Type B pancreatic cell (in vitro differentiated cells): ENCODE data around the gene LINC00237. TPM values are rescaled to one million over a fixed set of nuclear protein-coding genes. Genes with fewer than 3 reads are reported as not detected.

Experiments
- DNase-seq: peaks from one replicate; pipeline ENCODE4 v3.0.0; 2021; ENCODE audit warnings: mixed read lengths; ENCODE audit not compliant: unreplicated experiment; ENCODE audit errors: extremely low spot score
- H3K27ac Mint-ChIP-seq: 2 replicates; pipeline ENCODE4 v1.8.0; 2021; ENCODE audit warnings: mild to moderate bottlenecking, mixed read lengths
- H3K27me3 Mint-ChIP-seq: 2 replicates; pipeline ENCODE4 v1.8.0; 2021; ENCODE audit warnings: mixed read lengths
- H3K36me3 Mint-ChIP-seq: 2 replicates; pipeline ENCODE4 v1.8.0; 2021; ENCODE audit warnings: mixed read lengths
- H3K4me1 Mint-ChIP-seq: one replicate; pipeline ENCODE4 v1.8.0; 2021; ENCODE audit warnings: mixed read lengths; ENCODE audit not compliant: unreplicated experiment
- H3K4me3 Mint-ChIP-seq: 2 replicates; pipeline ENCODE4 v1.8.0; 2021; ENCODE audit warnings: mild to moderate bottlenecking, mixed read lengths
- H3K9me3 Mint-ChIP-seq: 2 replicates; pipeline ENCODE4 v1.8.0; 2021; ENCODE audit warnings: mixed read lengths
- CTCF ChIP-seq: fragments of 200-600 bp; sonication (generic); conservative IDR thresholded peaks from 2 replicates; pipeline ENCODE4 v1.5.0; 2021; ENCODE audit warnings: antibody characterized with exemption, mild to moderate bottlenecking
- long read RNA-seq: library from polyadenylated mRNA; unstranded; transcript quantifications from one replicate; pipeline ENCODE4 v2.0.0, GENCODE V29; 2020
- total RNA-seq: library from RNA; stranded (reverse); gene quantifications from 2 replicates; pipeline ENCODE4 v1.2.1, GENCODE V29; 2021; ENCODE audit warnings: low replicate concordance

LINC00237 gene
- not detected in 2 replicates for total RNA-seq
- long read RNA-seq: 0 reads

GRCh38 chr20:21106171-21107017 lies at the start of gene LINC00237:
TSS of gene LINC00237 (minus strand) at chr20:21106358.
- no peaks in the 10 kb centered on the region for H3K9me3 Mint-ChIP-seq
- H3K27ac Mint-ChIP-seq: no peak within 1 kb of the TSS
- no peaks in the 10 kb centered on the region for H3K36me3 Mint-ChIP-seq
- no peak for DNase-seq
- H3K27me3 Mint-ChIP-seq: peaks cover 99% of the 10 kb centered on the region
- H3K4me3 Mint-ChIP-seq: peak within 1 kb of the TSS; percentile 65
- peaks cover 6% of the 10 kb centered on the region for H3K4me1 Mint-ChIP-seq
- TF ChIP-seq CTCF: no peak

- no peak for DNase-seq
- H3K27me3 Mint-ChIP-seq: no peaks in the 10 kb centered on the region
- H3K36me3 Mint-ChIP-seq: no peaks in the 10 kb centered on the region
- no peaks in the 10 kb centered on the region for H3K9me3 Mint-ChIP-seq
- H3K27ac Mint-ChIP-seq: no peak overlapping the region
- no peak overlapping the region for H3K4me3 Mint-ChIP-seq
- no peak for TF ChIP-seq CTCF
- no peaks in the 10 kb centered on the region for H3K4me1 Mint-ChIP-seq
These were observed 49.1 kb upstream of the LINC00237 start for GRCh38 chr20:21155268-21155667.

GRCh38 chr20:21154692-21155091 lies 48.5 kb upstream of the LINC00237 start:
- Mint-ChIP-seq H3K4me3 (no peak overlapping the region), H3K36me3 (no peaks in the 10 kb centered on the region), H3K27ac (no peak overlapping the region), H3K4me1 (no peaks in the 10 kb centered on the region), H3K27me3 (no peaks in the 10 kb centered on the region), H3K9me3 (no peaks in the 10 kb centered on the region)
- DNase-seq: no peak
- no peak for TF ChIP-seq CTCF

GRCh38 chr20:21151791-21152190 lies 45.6 kb upstream of the LINC00237 start:
- Mint-ChIP-seq H3K27me3 (no peaks in the 10 kb centered on the region), H3K4me3 (no peak overlapping the region), H3K36me3 (no peaks in the 10 kb centered on the region), H3K9me3 (no peaks in the 10 kb centered on the region), H3K4me1 (no peaks in the 10 kb centered on the region), H3K27ac (no peak overlapping the region)
- no peak for TF ChIP-seq CTCF
- DNase-seq: no peak

GRCh38 chr20:21149344-21149743 lies 43.2 kb upstream of the LINC00237 start:
- Mint-ChIP-seq H3K36me3 (no peaks in the 10 kb centered on the region), H3K27ac (no peak overlapping the region), H3K4me1 (no peaks in the 10 kb centered on the region), H3K4me3 (no peak overlapping the region), H3K27me3 (no peaks in the 10 kb centered on the region), H3K9me3 (no peaks in the 10 kb centered on the region)
- TF ChIP-seq CTCF: no peak
- no peak for DNase-seq
